Stimulated activated memory B cell treated with anti-CD40 and anti-IgM and Interleukin-4, amounts not matched to agents 10 μg/mL and 1 μg/mL and 100 μg/mL, for 72 hours (primary cell): ENCODE measurements around the gene VMP1.
"Not testable (repeated sequence)": the region's sequence is repeated elsewhere in the genome, so short reads cannot be mapped to it uniquely, and the experiment has no call there.

ENCODE experiments used
- ATAC-seq: fragments of 150-1000 bp; cut with Tn5 transposase; 2 replicates; pipeline ENCODE4 v1.10.0; 2021
- H3K27ac Mint-ChIP-seq: one replicate; pipeline ENCODE4 v1.8.0; 2022; ENCODE audit warnings: mild to moderate bottlenecking, mixed read lengths
- H3K27me3 Mint-ChIP-seq: one replicate; pipeline ENCODE4 v1.8.0; 2022; ENCODE audit warnings: mixed read lengths
- H3K36me3 Mint-ChIP-seq: one replicate; pipeline ENCODE4 v1.8.0; 2022; ENCODE audit warnings: mixed read lengths
- H3K4me1 Mint-ChIP-seq: one replicate; pipeline ENCODE4 v1.8.0; 2022; ENCODE audit warnings: mixed read lengths
- H3K4me3 Mint-ChIP-seq: one replicate; pipeline ENCODE4 v1.8.0; 2022; ENCODE audit warnings: mild to moderate bottlenecking, moderate library complexity, mixed read lengths
- H3K9me3 Mint-ChIP-seq: one replicate; pipeline ENCODE4 v1.8.0; 2022; ENCODE audit warnings: mixed read lengths

VMP1 gene

DNA sequence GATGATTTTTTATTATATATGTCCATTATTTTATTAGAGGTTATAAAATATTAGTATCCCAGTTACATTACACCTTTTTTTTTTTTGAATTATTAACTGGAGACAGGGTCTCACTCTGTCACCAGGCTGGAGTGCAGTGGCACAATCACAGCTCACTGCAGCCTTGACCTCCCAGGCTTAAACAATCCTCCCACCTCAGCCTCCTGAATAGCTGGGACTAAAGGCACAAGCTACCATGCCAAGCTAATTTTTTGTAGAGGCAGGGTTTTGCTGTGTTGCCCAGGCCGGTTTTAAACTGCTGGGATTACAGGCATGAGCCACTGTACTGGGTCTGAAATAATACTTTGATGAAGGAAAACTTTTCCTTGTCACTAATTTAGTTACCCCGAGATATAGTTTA lies 63.6 kb downstream of the VMP1 start:
- no peaks in the 10 kb centered on the region for H3K4me1 Mint-ChIP-seq
- peak overlapping the region; percentile 37 for H3K27ac Mint-ChIP-seq
- H3K4me3 Mint-ChIP-seq: no peak overlapping the region
- ATAC-seq: no peak
- H3K9me3 Mint-ChIP-seq: no peaks in the 10 kb centered on the region
- H3K36me3 Mint-ChIP-seq: peaks cover 27% of the 10 kb centered on the region
- H3K27me3 Mint-ChIP-seq: no peaks in the 10 kb centered on the region

DNA sequence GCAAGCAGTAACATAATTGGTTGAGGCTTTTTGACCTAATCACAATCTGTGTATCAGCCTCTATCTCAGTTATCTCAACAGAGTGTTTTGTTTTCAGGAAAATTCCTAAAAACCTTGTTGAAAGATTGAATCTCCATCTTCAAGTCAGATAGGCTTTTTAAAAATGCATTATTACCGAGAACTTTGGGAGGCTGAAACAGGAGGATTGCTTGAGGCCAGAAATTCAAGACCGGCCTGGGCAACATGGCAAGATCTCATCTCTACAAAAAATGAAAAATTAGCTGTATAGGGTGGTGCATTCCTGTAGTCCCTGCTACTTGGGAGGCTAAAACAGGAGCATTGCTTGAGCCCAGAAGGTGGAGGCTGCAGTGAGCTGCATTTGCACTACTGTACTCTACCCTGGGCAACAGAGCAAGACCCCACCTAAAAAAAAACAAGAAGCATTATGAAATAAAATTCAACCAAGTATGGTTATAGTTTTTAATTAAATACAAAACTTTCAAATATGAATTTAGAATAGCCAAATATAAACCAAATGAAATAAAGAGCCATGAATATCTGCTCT lies 68.4 kb downstream of the VMP1 start:
- Mint-ChIP-seq H3K9me3 (peaks cover 5% of the 10 kb centered on the region), H3K4me1 (peaks cover 11% of the 10 kb centered on the region), H3K27me3 (no peaks in the 10 kb centered on the region), H3K4me3 (no peak overlapping the region), H3K36me3 (peaks cover 60% of the 10 kb centered on the region), H3K27ac (no peak overlapping the region)
- no peak for ATAC-seq

DNA sequence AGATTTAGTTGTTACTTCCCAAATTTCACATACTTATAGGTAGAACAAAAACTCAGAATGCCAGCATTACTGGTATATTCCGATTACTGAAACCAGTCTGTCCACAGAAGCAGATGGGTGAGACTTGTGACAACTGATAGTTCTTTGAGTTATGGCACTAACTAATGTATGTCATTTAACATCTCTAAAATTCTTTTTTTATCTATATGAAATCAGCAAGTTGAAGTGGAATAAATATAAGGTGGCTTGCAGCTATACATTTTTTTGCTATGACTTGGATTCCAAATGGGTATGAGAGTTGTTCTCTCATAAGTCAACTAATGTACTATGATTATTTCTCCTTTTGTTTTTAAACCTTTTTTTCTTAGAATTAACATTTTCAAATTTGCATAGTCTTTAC lies 69.1 kb downstream of the VMP1 start:
- Mint-ChIP-seq H3K27me3 (no peaks in the 10 kb centered on the region), H3K4me3 (no peak overlapping the region), H3K27ac (peak overlapping the region; percentile 52)

DNA sequence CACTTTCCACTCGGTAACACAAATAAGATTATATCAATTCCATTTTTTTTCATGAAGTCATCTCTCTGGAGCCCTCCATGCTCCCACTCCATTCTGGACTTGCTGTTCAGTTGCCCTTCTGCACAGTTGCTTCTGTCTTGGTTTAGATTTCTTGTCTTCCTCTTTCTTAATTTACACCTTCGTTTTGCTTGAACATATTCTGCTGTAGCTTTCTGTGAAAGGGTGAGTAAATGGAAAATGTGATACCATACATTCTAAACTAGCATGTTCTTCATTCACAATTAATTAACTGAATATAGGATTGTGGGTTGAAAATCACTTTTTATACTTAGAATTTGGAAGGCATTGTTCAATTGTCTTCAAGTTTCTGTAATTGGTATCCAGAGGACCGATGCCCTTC lies 69.6 kb downstream of the VMP1 start:
- no peaks in the 10 kb centered on the region for H3K27me3 Mint-ChIP-seq
- no peak overlapping the region for H3K4me3 Mint-ChIP-seq
- peaks cover 60% of the 10 kb centered on the region for H3K36me3 Mint-ChIP-seq
- peaks cover 11% of the 10 kb centered on the region for H3K4me1 Mint-ChIP-seq
- peaks cover 5% of the 10 kb centered on the region for H3K9me3 Mint-ChIP-seq
- H3K27ac Mint-ChIP-seq: peak overlapping the region; percentile 52
- no peak for ATAC-seq

More for the DNA sequence above, 69.1 kb downstream of the VMP1 start:
- Mint-ChIP-seq H3K4me1 (peaks cover 11% of the 10 kb centered on the region), H3K36me3 (peaks cover 60% of the 10 kb centered on the region), H3K9me3 (peaks cover 5% of the 10 kb centered on the region)
- ATAC-seq: no peak

DNA sequence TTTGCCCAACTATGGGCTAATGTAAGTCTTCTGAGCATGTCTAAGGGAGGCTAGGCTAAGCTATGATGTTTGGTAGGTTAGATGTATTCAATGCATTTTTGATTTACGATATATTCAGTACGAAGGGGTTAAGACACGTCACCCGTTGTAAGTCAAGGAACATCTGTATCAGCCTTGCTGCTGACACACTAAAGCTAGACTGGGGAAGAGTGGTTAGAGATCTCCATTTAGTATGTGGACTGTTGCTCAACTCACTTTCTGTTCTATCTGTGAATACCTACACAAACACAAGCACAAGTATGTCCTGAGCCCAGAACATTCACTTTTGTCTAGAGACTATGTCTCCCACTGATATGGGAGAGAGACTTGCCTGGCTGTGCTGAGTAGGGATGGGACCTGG lies 71.5 kb downstream of the VMP1 start:
- peak overlapping the region; percentile 76 for H3K27ac Mint-ChIP-seq
- no peaks in the 10 kb centered on the region for H3K27me3 Mint-ChIP-seq
- H3K9me3 Mint-ChIP-seq: peaks cover 5% of the 10 kb centered on the region
- no peak for ATAC-seq
- H3K36me3 Mint-ChIP-seq: peaks cover 61% of the 10 kb centered on the region
- peaks cover 25% of the 10 kb centered on the region for H3K4me1 Mint-ChIP-seq
- H3K4me3 Mint-ChIP-seq: no peak overlapping the region

DNA sequence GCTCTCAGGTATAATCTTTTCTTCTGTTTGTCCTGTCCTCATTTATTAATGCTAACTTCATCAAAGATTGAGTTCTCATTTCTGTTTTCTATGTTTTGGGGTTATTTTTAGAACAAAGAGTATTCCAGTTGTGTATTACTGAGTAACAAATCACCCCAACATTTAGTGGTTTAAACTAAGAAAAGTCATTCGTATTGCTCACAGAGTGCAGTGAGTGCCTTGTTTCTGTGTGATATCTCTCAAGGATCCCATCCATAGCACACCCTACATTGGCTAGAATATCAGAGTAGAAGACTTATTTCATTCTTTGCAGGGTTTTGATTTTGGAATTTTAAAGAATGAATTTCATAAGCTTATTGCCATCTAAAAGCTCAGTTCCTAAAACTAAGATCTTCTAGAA lies 72.1 kb downstream of the VMP1 start:
- peaks cover 5% of the 10 kb centered on the region for H3K9me3 Mint-ChIP-seq
- H3K4me3 Mint-ChIP-seq: no peak overlapping the region
- H3K36me3 Mint-ChIP-seq: peaks cover 60% of the 10 kb centered on the region
- peaks cover 30% of the 10 kb centered on the region for H3K4me1 Mint-ChIP-seq
- no peak for ATAC-seq
- no peaks in the 10 kb centered on the region for H3K27me3 Mint-ChIP-seq
- H3K27ac Mint-ChIP-seq: peak overlapping the region; percentile 76

DNA sequence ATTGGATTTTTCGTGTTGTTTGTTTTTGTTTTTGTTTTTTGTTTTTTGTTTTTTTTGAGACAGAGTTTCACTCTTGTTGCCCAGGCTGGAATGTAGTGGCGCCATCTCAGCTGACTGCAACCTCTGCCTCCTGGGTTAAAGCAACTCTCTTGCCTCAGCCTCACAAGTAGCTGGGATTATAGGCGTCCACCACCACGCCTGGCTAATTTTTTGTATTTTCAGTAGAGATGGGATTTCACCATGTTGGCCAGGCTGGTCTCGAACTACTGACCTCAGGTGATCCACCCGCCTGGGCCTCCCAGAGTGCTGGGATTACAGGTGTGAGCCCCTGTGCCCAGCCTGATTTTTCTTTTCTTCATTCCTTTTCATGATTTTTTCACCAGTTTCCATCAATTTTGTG lies 73.1 kb downstream of the VMP1 start:
- H3K4me1 Mint-ChIP-seq: peaks cover 32% of the 10 kb centered on the region
- H3K4me3 Mint-ChIP-seq, H3K9me3 Mint-ChIP-seq, ATAC-seq, H3K27me3 Mint-ChIP-seq: not testable (repeated sequence)
- H3K27ac Mint-ChIP-seq: peak overlapping the region; percentile 76
- peaks cover 56% of the 10 kb centered on the region for H3K36me3 Mint-ChIP-seq

DNA sequence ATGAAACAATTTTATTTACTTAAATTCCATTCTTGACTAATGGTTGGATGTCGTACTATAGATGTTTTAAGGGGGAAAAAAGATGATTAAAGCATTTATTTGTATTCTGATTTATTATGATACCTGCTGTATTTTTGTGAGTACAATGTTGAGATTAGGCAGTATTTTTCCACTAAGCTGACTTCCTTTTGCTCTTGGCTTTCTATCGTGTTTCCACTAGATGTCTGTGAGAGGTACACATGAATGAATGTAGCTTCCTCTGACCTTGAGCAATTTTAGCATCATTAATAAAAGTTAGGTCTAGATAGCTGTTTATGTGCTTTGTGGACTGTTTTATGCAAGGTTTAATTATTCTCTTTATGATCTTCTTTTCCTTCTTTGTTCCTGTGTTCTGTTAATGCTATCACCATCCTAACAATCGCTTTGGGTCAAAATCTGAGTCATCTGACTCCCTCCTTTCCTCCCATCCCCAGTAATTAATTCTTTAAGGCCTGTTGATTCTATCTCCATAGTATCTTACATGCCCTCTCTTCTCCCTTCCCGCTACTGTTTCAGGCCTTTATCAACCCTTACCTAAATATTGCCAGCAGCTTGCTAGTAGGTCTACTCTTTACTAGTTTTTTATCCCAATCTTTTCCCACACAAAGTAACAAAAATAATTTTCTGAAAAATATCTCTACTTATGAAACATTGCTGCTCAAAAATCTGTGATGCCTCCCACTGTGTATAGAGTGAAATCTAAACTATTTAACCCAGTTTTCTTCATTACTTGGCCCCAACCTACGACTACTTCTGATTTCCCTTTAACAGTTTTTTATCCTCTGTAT lies 76.0 kb downstream of the VMP1 start:
- no peaks in the 10 kb centered on the region for H3K27me3 Mint-ChIP-seq
- peaks cover 29% of the 10 kb centered on the region for H3K36me3 Mint-ChIP-seq
- H3K9me3 Mint-ChIP-seq: no peaks in the 10 kb centered on the region
- peaks cover 45% of the 10 kb centered on the region for H3K4me1 Mint-ChIP-seq
- ATAC-seq: no peak
- peak overlapping the region; percentile 43 for H3K4me3 Mint-ChIP-seq
- H3K27ac Mint-ChIP-seq: peak overlapping the region; percentile 90

DNA sequence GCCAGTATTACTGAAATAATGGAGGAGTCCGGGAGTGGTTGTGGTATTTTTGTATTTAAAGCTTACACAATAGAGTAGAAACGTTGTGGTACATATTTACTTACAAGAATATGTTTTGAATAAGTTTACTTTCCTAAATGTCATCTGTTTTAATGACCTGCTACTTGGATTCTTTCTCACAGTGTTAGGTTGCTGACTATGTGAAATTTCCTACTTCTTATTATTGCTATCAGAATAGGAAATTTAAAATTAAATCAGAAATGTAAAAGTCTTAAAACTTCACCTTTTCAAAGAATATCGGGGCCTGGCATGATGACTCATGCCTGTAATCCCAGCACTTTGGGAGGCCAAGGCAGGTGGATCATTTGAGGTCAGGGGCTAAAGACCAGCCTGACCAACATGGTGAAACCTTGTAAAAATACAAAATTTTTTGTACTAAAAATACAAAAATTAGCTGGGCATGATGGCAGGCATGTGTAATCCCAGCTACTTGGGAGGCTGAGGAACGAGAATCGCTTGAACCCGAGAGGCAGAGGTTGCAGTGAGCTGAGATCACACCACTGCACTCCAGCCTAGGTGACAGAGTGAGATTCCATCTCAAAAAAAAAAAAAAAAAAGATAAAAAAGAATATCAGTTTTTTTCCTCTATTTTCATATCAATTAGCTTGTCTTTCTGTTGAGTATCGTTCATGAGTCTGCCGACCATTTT lies 77.8 kb downstream of the VMP1 start:
- H3K36me3 Mint-ChIP-seq: peaks cover 11% of the 10 kb centered on the region

DNA sequence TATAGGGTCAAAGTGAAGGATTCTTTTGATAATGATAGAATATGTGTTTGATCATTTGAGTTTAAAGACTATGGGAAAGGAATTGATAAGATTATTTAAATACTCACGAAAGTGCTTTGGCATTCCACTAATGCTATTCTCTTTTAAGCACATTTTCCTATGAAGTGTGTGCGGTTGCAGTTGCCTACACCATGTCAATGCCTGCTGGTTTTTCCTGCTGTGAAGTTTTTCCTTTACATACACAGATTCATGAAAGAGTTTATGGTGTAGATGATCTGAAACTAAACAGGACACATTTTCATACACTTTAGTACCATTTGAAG lies 78.7 kb downstream of the VMP1 start:
- peaks cover 11% of the 10 kb centered on the region for H3K36me3 Mint-ChIP-seq

More for the DNA sequence above, 77.8 kb downstream of the VMP1 start:
- Mint-ChIP-seq H3K4me3 (no peak overlapping the region), H3K27ac (peak overlapping the region; percentile 90), H3K27me3 (no peaks in the 10 kb centered on the region), H3K4me1 (peaks cover 34% of the 10 kb centered on the region), H3K9me3 (no peaks in the 10 kb centered on the region)
- no peak for ATAC-seq

DNA sequence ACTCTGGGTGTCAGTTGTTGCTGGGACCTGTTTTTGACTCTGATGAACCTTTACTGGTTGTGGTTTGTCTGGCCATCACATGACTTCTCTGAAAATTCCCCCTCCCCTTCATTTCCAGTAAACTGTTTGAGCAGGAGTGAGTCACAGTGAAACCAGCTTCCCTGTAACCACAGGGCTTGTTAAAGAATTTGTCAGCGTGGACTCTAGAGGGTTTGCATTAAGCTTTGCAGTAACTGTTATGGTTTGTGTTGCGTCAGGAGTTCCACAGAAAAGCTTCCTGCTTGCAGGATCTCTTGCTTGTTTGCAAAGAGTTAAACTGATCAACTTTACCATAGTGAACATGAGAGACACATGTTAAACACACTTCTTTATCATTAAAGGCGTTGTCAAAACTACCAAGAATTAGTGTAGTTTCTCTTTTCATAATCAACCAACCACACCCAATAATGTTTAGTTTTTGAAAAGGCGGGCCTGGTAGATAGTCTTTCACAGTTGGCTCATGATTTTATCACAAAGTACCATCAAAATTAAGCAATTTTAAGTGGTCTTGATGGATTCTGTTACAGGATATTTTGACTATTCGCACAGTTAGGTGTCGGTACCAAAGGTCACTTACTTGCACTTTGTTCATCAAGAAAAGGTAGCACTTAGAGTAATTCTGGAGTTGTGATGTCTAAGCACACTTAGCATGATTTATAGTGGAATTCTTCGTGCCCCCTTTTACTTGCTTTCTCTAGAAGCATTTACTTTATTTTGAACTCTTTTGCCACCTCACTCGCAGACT lies 79.3 kb downstream of the VMP1 start:
- Mint-ChIP-seq H3K27ac (peak overlapping the region; percentile 90), H3K4me1 (peaks cover 40% of the 10 kb centered on the region), H3K4me3 (peak overlapping the region; percentile 68), H3K9me3 (no peaks in the 10 kb centered on the region), H3K36me3 (peaks cover 14% of the 10 kb centered on the region), H3K27me3 (no peaks in the 10 kb centered on the region)
- peak; percentile 98 for ATAC-seq

More for the DNA sequence above, 78.7 kb downstream of the VMP1 start:
- no peak for ATAC-seq
- Mint-ChIP-seq H3K9me3 (no peaks in the 10 kb centered on the region), H3K27ac (peak overlapping the region; percentile 90), H3K4me1 (peaks cover 40% of the 10 kb centered on the region), H3K4me3 (peak overlapping the region; percentile 68), H3K27me3 (no peaks in the 10 kb centered on the region)

DNA sequence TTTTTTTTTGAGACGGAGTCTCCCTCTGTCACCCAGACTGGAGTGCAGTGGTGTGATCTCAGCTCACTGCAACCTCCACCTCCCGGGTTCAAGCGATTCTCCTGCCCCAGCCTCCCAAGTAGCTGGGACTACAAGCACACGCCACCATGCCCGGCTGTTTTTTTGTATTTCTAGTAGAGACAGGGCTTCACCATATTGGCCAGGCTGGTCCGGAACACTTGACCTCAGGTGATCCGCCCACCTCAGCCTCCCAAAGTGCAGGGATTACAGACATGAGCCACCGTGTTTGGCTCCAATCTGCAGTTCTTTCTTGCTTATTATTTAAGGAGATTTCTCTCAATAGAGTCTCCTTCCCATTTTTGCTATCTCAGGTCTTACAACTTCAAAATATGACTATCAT lies 82.4 kb downstream of the VMP1 start:
- ATAC-seq, H3K27me3 Mint-ChIP-seq, H3K36me3 Mint-ChIP-seq, H3K9me3 Mint-ChIP-seq, H3K4me3 Mint-ChIP-seq: not testable (repeated sequence)
- Mint-ChIP-seq H3K4me1 (peaks cover 19% of the 10 kb centered on the region), H3K27ac (peak overlapping the region; percentile 90)

DNA sequence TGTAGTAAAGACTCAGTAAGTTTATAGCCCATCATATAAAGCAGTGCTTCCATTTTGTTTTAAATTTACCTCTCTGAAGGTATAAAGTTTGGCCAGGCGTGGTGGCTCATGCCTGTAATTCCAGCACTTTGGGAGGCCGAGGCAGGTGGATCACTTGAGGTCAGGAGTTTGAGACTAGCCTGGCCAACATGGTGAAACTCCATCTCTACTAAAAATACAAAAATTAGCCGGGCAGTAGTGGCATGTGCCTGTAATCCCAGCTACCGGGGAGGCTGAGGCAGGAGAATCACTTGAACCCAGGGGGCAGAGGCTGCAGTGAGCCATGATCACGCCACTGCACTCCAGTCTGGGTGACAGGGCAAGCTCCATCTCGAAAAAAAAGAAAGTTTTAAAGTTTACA lies 83.0 kb downstream of the VMP1 start:
- not testable (repeated sequence) for H3K27me3 Mint-ChIP-seq, H3K4me3 Mint-ChIP-seq, H3K36me3 Mint-ChIP-seq, ATAC-seq, H3K9me3 Mint-ChIP-seq
- Mint-ChIP-seq H3K4me1 (peaks cover 19% of the 10 kb centered on the region), H3K27ac (peak overlapping the region; percentile 90)

DNA sequence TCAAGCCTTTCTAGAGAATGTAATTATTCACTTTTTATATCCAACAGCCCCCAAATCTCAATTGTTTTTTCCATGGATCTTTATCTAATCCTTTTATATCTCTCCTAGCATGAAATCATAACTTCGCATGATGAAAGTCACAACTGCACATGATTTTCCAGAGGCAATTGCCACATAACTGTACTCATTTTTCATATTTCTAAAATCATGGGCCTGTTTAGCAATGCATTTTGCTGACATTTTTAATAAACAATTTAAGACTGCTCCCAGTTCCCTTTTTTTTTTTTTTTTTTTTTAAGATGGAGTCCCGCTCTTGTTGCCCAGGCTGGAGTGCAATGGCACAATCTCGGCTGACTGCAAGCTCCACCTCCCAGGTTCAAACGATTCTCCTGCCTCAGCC lies 83.5 kb downstream of the VMP1 start:
- Mint-ChIP-seq H3K4me1 (peaks cover 21% of the 10 kb centered on the region), H3K27me3 (no peaks in the 10 kb centered on the region), H3K9me3 (no peaks in the 10 kb centered on the region), H3K36me3 (peaks cover 10% of the 10 kb centered on the region), H3K4me3 (no peak overlapping the region), H3K27ac (peak overlapping the region; percentile 90)
- no peak for ATAC-seq
